Gastrocnemius medialis (tissue), 4 donors: ENCODE results near the gene POLD1. TPM values are rescaled to one million over a fixed set of nuclear protein-coding genes. Genes with fewer than 3 reads are reported as not detected.

Experiments
- ATAC-seq, 2 donors: fragments of 150-250 bp; one replicate each; pipeline ENCODE4 v1.9.1; 2016
- DNase-seq, 2 donors: peaks; one replicate each; pipeline ENCODE4 v3.0.0-alpha.2; 2019
- H3K27ac ChIP-seq, 4 donors: fragments of 200-600 bp; sonication (generic); 1 replicate in 1 of 4; 2 replicates in 3 of 4; pipeline ENCODE4 v1.5.1; 2016 to 2018; ENCODE audit warnings: mild to moderate bottlenecking in 2 of 4, moderate library complexity in 1 of 4
- H3K27me3 ChIP-seq, 3 donors: fragments of 200-600 bp; sonication (generic) in 2 of 3; 1 replicate in 1 of 3; 2 replicates in 2 of 3; pipeline versions ENCODE4 v1.5.1 to v1.6.0; 2016 to 2019; ENCODE audit warnings: mild to moderate bottlenecking in 1 of 3, moderate library complexity in 1 of 3
- H3K36me3 ChIP-seq, 2 donors: fragments of 200-600 bp; sonication (generic) in 1 of 2; one replicate each; pipeline ENCODE4 v1.5.1; 2017 to 2018
- H3K4me1 ChIP-seq, 2 donors: fragments of 200-600 bp; sonication (generic) in 1 of 2; one replicate each; pipeline ENCODE4 v1.5.1; 2016 to 2017; ENCODE audit warnings: mild to moderate bottlenecking in 2 of 2
- H3K4me3 ChIP-seq, 4 donors: fragments of 200-600 bp; sonication (generic) in 3 of 4; 1 replicate in 1 of 4; 2 replicates in 3 of 4; pipeline ENCODE4 v1.5.1; 2016 to 2019; ENCODE audit warnings: mild to moderate bottlenecking in 2 of 4
- H3K9me3 ChIP-seq, 3 donors: fragments of 200-600 bp; sonication (generic) in 2 of 3; 1 replicate in 1 of 3; 2 replicates in 2 of 3; pipeline ENCODE4 v1.5.1; 2016 to 2019
- POLR2A ChIP-seq, 2 donors: fragments of 450-650 bp; IDR thresholded peaks; one replicate each; pipeline ENCODE4 v1.6.1; 2017; ENCODE audit warnings: antibody characterized with exemption in 2 of 2, mild to moderate bottlenecking in 2 of 2, moderate library complexity in 2 of 2
- in situ Hi-C, 4 donors: fragments of 200-750 bp; cut with MboI; loops; one replicate each; pipeline versions ENCODE4 v1.15.0 to v1.8.0; 2017; ENCODE audit warnings: low sequenced_read_pairs in 4 of 4
- intact Hi-C: fragments of 100-400 bp; cut with DNase I; formaldehyde crosslinking; loops from one replicate; pipeline ENCODE4 v1.15.1; 2023; ENCODE audit warnings: low total_unique reads
- total RNA-seq, 4 donors: library from RNA; depleted of rRNA; stranded (reverse); fragments of >200 nt; gene quantifications; one replicate each; pipeline versions ENCODE4 v1.1.0 to v1.2.3, GENCODE V29; 2016
- TF ChIP-seq, protein P1 (sequence below), 5 experiments: fragments of 450-650 bp in 3 of 5; fragments of 200-600 bp in 2 of 5; sonication (generic) in 2 of 5; IDR thresholded peaks in 4 of 5; conservative IDR thresholded peaks in 1 of 5; 1 replicate in 4 of 5; 2 replicates in 1 of 5; pipeline ENCODE4 v1.5.1; 2016 to 2019; ENCODE audit warnings: antibody characterized with exemption in 5 of 5, mild to moderate bottlenecking in 3 of 5, moderate library complexity in 3 of 5

The POLD1 gene
- total RNA-seq, 4 donors from 2014 or later: 4.0 to 18.3 (median 6.0) TPM

GRCh38 chr19:50431343-50432220 is 47.4 kb downstream of the POLD1 start:
- H3K4me1 ChIP-seq: peaks cover 12 to 22% of the 10 kb centered on the region in 2 donors
- intact Hi-C loops: loop anchor here (2.0 to 10.0 kb wide), 2 partner anchors 35 to 373 kb away; no protein-coding TSS in a partner anchor
- peak overlapping the region; percentile 85 to 94 (median 88) for H3K27ac ChIP-seq

DNA sequence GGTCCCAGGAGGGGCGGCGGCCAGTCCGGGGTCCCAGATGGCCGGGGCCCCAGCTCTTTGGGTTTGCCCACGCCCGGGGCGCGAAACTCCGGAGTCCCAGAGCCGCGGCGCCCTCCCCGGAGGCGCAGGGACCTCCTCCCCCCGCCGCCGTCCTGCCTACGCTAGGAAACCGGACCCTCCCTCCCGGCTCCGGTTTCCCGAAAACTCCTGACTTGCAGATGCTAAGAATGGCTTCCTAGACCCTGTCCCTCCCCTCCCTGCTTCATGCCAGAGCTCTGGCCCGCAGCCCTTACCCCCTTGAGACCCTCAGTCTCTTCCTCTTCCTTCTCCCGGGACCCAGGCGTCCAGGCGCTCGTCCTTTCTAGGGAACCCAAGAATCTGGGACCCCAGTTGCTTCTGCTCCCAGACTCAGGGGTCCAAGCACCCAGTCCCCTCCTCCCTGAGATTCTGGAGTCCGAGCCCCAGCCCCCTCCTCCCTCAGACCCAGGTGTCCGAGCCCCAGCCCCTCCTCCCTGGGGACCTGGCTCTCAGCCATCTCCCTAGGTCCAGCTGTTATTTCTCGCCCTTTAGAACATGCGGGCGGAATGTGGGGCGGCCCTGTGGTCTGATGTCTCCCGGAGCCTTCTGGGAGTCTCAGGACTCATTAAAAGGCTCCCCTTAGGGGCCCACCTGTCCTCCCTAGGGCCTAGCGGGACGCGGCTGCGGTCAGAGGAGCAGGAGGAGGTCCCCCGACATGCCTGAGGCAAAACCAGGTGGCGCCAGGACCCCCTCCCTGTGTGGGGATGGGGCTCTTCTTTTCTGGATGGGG is 48.3 kb downstream of the POLD1 start, which contains the start of gene MYBPC2:
Gene MYBPC2, plus strand, starts transcription at position 672 of the 808 bp plus-strand sequence. Its CDS starts 62 bp downstream, at position 734.
- peak in 1 of 2 donors; percentile 68 for DNase-seq
- Histone ChIP-seq H3K4me1 (peaks cover 12 to 22% of the 10 kb centered on the region in 2 donors), H3K36me3 (no peaks in the 10 kb centered on the region), H3K9me3 (no peaks in the 10 kb centered on the region), H3K27ac (peak within 1 kb of the TSS; percentile 85 to 94 (median 88)), H3K4me3 (peak within 1 kb of the TSS; percentile 66 to 94 (median 78)), H3K27me3 (peaks cover 4 to 14% (median 10%) of the 10 kb centered on the region in 3 donors)
- intact Hi-C loops: loop anchor here (2.0 to 10.0 kb wide), 2 partner anchors 34 to 372 kb away; no protein-coding TSS in a partner anchor
- TF ChIP-seq, protein P1, sequence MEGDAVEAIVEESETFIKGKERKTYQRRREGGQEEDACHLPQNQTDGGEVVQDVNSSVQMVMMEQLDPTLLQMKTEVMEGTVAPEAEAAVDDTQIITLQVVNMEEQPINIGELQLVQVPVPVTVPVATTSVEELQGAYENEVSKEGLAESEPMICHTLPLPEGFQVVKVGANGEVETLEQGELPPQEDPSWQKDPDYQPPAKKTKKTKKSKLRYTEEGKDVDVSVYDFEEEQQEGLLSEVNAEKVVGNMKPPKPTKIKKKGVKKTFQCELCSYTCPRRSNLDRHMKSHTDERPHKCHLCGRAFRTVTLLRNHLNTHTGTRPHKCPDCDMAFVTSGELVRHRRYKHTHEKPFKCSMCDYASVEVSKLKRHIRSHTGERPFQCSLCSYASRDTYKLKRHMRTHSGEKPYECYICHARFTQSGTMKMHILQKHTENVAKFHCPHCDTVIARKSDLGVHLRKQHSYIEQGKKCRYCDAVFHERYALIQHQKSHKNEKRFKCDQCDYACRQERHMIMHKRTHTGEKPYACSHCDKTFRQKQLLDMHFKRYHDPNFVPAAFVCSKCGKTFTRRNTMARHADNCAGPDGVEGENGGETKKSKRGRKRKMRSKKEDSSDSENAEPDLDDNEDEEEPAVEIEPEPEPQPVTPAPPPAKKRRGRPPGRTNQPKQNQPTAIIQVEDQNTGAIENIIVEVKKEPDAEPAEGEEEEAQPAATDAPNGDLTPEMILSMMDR (IDR thresholded peaks at IDR 0.05 in 4 of 5, conservative IDR thresholded peaks at IDR 0.05 in 1 of 5): no peak
- in situ Hi-C loops: no loop called here
- ATAC-seq: peak; percentile 43 to 48

More at GRCh38 chr19:50431343-50432220, 47.4 kb downstream of the POLD1 start:
- DNase-seq (peak; percentile 73 to 81), ATAC-seq (peak; percentile 77 to 88)
- TF ChIP-seq, protein P1 (IDR thresholded peaks at IDR 0.05 in 4 of 5, conservative IDR thresholded peaks at IDR 0.05 in 1 of 5): no peak
- peak; percentile 25 to 33 for TF ChIP-seq POLR2A (IDR thresholded peaks at IDR 0.05)
- Histone ChIP-seq H3K9me3 (no peaks in the 10 kb centered on the region), H3K36me3 (no peaks in the 10 kb centered on the region), H3K4me3 (peak overlapping the region; percentile 66 to 94 (median 78)), H3K27me3 (peaks cover 4 to 14% (median 10%) of the 10 kb centered on the region in 3 donors)
- in situ Hi-C loops: no loop called here

DNA sequence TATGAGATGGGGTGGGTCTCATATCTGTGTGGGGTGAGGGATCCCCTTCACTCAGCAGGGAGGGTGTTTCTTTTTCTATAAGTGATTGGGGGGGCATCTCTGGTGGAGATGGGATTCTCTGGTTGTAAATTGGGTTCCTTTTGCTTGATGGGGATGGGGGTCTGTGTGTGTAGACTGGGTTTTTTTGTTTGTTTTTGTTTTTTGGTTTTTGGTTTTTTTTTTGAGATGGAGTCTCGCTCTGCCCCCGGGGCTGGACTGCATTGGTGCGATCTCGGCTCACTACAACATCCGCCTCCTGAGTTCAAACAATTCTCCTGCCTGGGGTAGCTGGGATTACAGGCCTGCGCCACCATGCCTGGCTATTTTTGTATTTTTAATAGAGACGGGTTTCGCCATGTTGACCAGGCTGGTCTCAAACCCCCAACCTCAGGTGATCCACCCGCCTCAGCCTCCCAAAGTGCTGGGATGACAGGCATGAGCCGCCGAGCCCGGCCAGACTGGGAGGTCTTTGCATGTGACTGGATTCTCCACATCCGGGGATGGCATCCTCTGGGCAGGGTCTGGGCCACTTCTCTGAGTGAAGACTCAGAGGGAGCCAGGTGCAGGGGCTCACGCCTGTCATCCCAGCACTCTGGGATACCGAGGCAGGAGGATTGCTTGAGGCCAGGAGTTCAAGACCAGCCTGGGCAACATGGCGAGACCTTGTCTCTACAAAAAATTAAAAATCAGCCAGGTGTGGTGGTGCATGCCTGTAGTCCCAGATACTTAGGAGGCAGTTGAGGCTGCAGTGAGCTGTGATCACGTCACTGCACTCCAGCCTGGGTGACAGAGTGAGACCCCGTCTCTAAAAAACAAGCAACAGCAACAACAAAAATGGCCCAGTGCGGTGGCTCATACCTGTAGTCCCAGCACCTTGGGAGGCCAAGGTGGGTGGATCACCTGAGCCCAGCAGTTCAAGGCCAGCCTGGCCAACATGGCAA is 49.3 kb downstream of the POLD1 start:
- H3K4me1 ChIP-seq: peaks cover 12 to 17% of the 10 kb centered on the region in 2 donors
- no peaks in the 10 kb centered on the region for H3K9me3 ChIP-seq
- intact Hi-C loops: loop anchor here (2.0 to 10.0 kb wide), 2 partner anchors 33 to 371 kb away; no protein-coding TSS in a partner anchor
- H3K4me3 ChIP-seq: peak overlapping the region; percentile 24 to 79 (median 72)
- peaks cover 4 to 14% (median 10%) of the 10 kb centered on the region in 3 donors for H3K27me3 ChIP-seq
- DNase-seq: no peak
- TF ChIP-seq POLR2A (IDR thresholded peaks at IDR 0.05): no peak
- TF ChIP-seq, protein P1 (IDR thresholded peaks at IDR 0.05 in 4 of 5, conservative IDR thresholded peaks at IDR 0.05 in 1 of 5): no peak
- in situ Hi-C loops: no loop called here
- ATAC-seq: no peak
- H3K27ac ChIP-seq: peak overlapping the region; percentile 85 to 94 (median 88)
- H3K36me3 ChIP-seq: no peaks in the 10 kb centered on the region
